PFSK-1 (cell line): ENCODE results near the gene ETHE1.

Experiments
- FOXP2 ChIP-seq: optimal IDR thresholded peaks from 2 replicates; pipeline ENCODE3; 2011; ENCODE audit warnings: borderline replicate concordance, control low read depth, inconsistent platforms; ENCODE audit not compliant: insufficient read depth; ENCODE audit errors: extremely low read length, extremely low read depth
- POLR2AphosphoS5 ChIP-seq: IDR thresholded peaks from 2 replicates; pipeline ENCODE4 v1.6.1; 2012; ENCODE audit warnings: low read depth, mild to moderate bottlenecking, control low read depth, low read length, moderate library complexity
- SIN3A ChIP-seq: IDR thresholded peaks from 2 replicates; pipeline ENCODE4 v1.6.1; 2012; ENCODE audit warnings: mild to moderate bottlenecking, low read length, moderate library complexity, borderline replicate concordance; ENCODE audit not compliant: insufficient read depth
- TAF1 ChIP-seq: IDR thresholded peaks from 2 replicates; pipeline ENCODE4 v1.6.1; 2012; ENCODE audit warnings: low read length, control low read depth, borderline replicate concordance; ENCODE audit not compliant: insufficient read depth

DNA sequence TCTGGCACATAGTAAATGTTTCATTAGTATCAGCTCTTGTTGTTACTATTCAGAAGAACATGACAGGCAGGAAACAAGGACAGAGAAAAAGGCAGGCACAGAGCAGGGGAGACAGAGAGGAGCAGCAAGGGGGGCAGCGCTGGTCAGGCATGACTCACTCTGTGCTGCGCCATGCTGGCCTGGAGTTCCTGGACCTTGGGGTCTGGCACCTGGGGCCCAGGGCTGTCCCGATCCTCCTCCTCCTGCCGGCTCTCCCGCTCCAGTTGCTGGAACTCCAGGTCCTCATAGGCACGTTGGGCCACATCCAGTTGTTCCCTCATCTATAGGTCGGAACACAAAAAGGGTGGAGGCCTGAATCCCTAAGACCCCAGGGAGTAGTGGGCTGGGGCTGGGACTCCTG is 30.0 kb downstream of the ETHE1 start:
- TF ChIP-seq POLR2AphosphoS5 (no peak), FOXP2 (no peak), TAF1 (no peak), SIN3A (no peak)
